Epithelial cell of esophagus (primary cell): ENCODE measurements around the gene SLC39A11.

Source experiments
- DNase-seq: peaks from one replicate; pipeline ENCODE4 v3.0.0; 2010; ENCODE audit warnings: low read depth
- H3K4me3 ChIP-seq: 2 replicates; pipeline ENCODE4 v1.5.1; 2011; ENCODE audit warnings: mild to moderate bottlenecking, low read length, control low read depth
- TF ChIP-seq, protein P1 (sequence below): IDR thresholded peaks from 2 replicates; pipeline ENCODE4 v1.5.1; 2011; ENCODE audit warnings: low read depth, mild to moderate bottlenecking, low read length, control low read depth, inconsistent platforms; ENCODE audit not compliant: insufficient read depth; ENCODE audit errors: missing control alignments

SLC39A11 gene

GRCh38 chr17:72927760-72928159 is 164.7 kb downstream of the SLC39A11 start:
- TF ChIP-seq, protein P1, sequence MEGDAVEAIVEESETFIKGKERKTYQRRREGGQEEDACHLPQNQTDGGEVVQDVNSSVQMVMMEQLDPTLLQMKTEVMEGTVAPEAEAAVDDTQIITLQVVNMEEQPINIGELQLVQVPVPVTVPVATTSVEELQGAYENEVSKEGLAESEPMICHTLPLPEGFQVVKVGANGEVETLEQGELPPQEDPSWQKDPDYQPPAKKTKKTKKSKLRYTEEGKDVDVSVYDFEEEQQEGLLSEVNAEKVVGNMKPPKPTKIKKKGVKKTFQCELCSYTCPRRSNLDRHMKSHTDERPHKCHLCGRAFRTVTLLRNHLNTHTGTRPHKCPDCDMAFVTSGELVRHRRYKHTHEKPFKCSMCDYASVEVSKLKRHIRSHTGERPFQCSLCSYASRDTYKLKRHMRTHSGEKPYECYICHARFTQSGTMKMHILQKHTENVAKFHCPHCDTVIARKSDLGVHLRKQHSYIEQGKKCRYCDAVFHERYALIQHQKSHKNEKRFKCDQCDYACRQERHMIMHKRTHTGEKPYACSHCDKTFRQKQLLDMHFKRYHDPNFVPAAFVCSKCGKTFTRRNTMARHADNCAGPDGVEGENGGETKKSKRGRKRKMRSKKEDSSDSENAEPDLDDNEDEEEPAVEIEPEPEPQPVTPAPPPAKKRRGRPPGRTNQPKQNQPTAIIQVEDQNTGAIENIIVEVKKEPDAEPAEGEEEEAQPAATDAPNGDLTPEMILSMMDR, result no peak
- no peak for DNase-seq
- H3K4me3 ChIP-seq, result no peak overlapping the region

DNA sequence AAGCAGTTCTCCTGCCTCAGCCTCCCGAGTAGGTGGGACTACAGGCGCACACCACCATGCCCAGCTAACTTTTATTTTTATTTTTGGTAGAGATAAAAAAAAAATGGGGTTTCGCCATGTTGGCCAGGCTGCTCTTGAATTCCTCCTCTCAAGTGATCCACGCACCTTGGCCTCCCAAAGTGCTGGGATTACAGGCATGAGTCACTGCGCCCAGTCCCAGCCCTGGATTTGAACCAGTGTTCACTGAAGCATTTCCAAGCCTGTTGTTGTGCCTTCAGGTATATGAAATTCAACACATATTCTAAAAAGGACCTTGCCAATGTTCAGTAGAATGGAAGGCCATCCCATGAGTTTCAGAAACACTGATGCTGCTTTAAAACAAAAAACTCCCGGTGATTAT is 165.3 kb downstream of the SLC39A11 start:
- H3K4me3 ChIP-seq, result no peak overlapping the region
- TF ChIP-seq, protein P1, result no peak

GRCh38 chr17:72926171-72926570 is 166.3 kb downstream of the SLC39A11 start:
- DNase-seq, result no peak
- H3K4me3 ChIP-seq, result no peak overlapping the region
- TF ChIP-seq, protein P1, result no peak

More for the DNA sequence above, 165.3 kb downstream of the SLC39A11 start:
- no peak for DNase-seq

- H3K4me3 ChIP-seq, result no peak overlapping the region
- no peak for DNase-seq
- TF ChIP-seq, protein P1, result no peak
Observed at GRCh38 chr17:72924196-72924595, 168.3 kb downstream of the SLC39A11 start.

DNA sequence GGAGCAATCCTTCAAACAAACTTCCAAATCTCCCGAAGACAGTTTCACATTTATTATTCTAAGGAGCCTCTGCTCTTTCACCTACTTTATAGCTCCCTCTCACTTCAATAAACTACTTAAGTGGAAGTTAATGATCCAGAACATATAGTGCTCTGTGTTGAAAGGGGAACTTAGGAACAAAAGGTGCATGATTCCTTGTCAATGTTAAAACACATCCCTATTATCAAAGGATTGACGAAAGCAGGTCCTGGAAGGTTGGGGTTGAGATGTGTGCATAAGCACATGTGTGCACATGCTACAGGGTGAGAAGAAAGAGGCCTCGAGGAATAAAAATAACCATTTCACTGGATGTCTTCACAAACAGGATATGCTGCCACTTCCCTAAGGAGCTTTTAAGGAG is 170.3 kb downstream of the SLC39A11 start:
- no peak for DNase-seq
- no peak overlapping the region for H3K4me3 ChIP-seq
- TF ChIP-seq, protein P1, result no peak

GRCh38 chr17:72921347-72922054 is 171.0 kb downstream of the SLC39A11 start:
- no peak for DNase-seq
- H3K4me3 ChIP-seq, result no peak overlapping the region
- TF ChIP-seq, protein P1, result no peak

GRCh38 chr17:72920513-72920912 is 172.0 kb downstream of the SLC39A11 start:
- H3K4me3 ChIP-seq, result no peak overlapping the region
- DNase-seq, result no peak
- TF ChIP-seq, protein P1, result no peak
